ENCODE data around the gene RAB17.

Gene RAB17

GRCh38 chr2:237558961-237559641 is 31.4 kb downstream of the RAB17 start:
- ATAC-seq = peak; percentile 44; the same call in 2 of the 3 replicates
- TF ChIP-seq OSR1 (CRISPR knock-in tag; IDR thresholded peaks at IDR 0.05) (no peak), SNAI2 (CRISPR knock-in tag; IDR thresholded peaks at IDR 0.05) (no peak), ISL1 (CRISPR knock-in tag; IDR thresholded peaks at IDR 0.05) (no peak), ZFP3 (CRISPR knock-in tag; IDR thresholded peaks at IDR 0.05) (no peak), ZNF8 (CRISPR knock-in tag; IDR thresholded peaks at IDR 0.05) (no peak), CSRNP3 (CRISPR knock-in tag; IDR thresholded peaks at IDR 0.05) (no peak), POU6F1 (CRISPR knock-in tag; IDR thresholded peaks at IDR 0.05; ENCODE audit: borderline replicate concordance, low read depth) (no peak), ZNF70 (CRISPR knock-in tag; IDR thresholded peaks at IDR 0.05) (no peak), BACH2 (CRISPR knock-in tag; IDR thresholded peaks at IDR 0.05; ENCODE audit: borderline replicate concordance) (no peak), ARNTL (CRISPR knock-in tag; IDR thresholded peaks at IDR 0.05; ENCODE audit: borderline replicate concordance, low read depth) (no peak), ZC3H10 (CRISPR knock-in tag; IDR thresholded peaks at IDR 0.05) (no peak), TCF4 (CRISPR knock-in tag; IDR thresholded peaks at IDR 0.05; ENCODE audit: borderline replicate concordance) (no peak), GLIS3 (CRISPR knock-in tag; IDR thresholded peaks at IDR 0.05) (no peak), ZFP30 (CRISPR knock-in tag; IDR thresholded peaks at IDR 0.05) (no peak), TOX (CRISPR knock-in tag; IDR thresholded peaks at IDR 0.05; ENCODE audit: borderline replicate concordance) (no peak), CSDC2 (CRISPR knock-in tag; IDR thresholded peaks at IDR 0.05) (no peak)
- TF ChIP-seq, protein P1, sequence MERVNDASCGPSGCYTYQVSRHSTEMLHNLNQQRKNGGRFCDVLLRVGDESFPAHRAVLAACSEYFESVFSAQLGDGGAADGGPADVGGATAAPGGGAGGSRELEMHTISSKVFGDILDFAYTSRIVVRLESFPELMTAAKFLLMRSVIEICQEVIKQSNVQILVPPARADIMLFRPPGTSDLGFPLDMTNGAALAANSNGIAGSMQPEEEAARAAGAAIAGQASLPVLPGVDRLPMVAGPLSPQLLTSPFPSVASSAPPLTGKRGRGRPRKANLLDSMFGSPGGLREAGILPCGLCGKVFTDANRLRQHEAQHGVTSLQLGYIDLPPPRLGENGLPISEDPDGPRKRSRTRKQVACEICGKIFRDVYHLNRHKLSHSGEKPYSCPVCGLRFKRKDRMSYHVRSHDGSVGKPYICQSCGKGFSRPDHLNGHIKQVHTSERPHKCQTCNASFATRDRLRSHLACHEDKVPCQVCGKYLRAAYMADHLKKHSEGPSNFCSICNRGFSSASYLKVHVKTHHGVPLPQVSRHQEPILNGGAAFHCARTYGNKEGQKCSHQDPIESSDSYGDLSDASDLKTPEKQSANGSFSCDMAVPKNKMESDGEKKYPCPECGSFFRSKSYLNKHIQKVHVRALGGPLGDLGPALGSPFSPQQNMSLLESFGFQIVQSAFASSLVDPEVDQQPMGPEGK (CRISPR knock-in tag; IDR thresholded peaks at IDR 0.05; ENCODE audit: borderline replicate concordance) = no peak

DNA sequence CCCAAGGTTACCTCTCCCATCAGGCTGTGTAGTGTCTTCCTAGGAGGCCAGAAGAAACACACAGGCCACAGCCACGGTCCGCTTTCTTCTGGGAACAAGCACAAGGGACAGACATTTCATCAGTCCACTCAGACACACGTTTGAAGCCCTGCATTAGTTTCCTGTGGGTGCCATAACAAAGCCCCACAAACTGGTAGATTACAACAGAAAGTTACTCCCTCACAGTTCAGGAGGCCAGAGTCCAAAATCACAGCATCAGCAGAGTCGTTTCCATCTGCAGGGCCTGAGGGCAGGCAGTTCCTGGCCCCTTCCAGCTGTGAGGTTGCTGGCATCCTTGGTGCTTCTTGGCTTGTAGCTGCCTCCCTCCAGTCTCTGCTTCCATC is 32.9 kb downstream of the RAB17 start:
- TF ChIP-seq ZNF70 (CRISPR knock-in tag; IDR thresholded peaks at IDR 0.05) = no peak
- no peak for ATAC-seq

DNA sequence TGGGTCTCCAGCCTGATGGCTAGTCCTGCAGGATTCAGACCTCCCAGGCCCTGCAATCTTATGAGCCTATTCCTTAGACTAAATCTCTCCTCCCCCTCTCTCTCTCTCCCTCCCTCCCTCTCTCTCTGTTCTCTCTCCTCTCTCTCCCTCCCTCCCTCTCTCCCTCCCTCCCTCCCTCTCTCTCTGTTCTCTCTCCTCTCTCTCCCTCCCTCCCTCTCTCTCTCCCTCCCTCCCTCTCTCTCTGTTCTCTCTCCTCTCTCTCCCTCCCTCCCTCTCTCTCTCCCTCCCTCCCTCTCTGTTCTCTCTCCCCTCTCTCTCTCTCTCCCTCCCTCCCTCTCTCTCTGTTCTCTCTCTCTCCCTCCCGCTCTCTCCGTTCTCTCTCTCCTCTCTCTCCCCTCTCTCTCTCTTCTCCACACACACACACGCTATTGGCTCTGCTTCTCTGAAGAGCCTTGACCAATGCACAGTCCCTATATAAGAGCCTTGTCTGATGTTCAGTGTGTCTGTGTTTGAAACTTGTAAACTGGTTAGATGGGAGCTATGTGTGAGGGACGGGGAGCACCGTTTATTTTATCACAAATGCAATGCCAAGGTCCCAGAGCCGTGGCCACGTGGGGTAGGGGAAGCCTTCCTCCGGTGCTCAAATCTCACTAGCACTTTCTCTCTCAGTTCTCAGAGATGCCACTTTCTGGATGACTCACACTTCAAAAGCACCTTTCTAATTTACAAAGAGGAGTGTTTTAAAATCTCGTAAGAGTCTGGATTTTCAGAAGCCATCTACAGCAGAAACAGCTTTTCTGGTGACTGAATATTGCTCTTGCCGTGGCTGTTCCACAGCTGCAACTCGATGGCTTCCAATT is 33.5 kb downstream of the RAB17 start:
- no peak for ATAC-seq
- TF ChIP-seq ISL1 (CRISPR knock-in tag; IDR thresholded peaks at IDR 0.05) (no peak), BACH2 (CRISPR knock-in tag; IDR thresholded peaks at IDR 0.05; ENCODE audit: borderline replicate concordance) (no peak), OSR1 (CRISPR knock-in tag; IDR thresholded peaks at IDR 0.05) (no peak), GLIS3 (CRISPR knock-in tag; IDR thresholded peaks at IDR 0.05) (no peak), ESRRG (CRISPR knock-in tag; IDR thresholded peaks at IDR 0.05) (no peak), TSHZ2 (CRISPR knock-in tag; IDR thresholded peaks at IDR 0.05) (no peak), SNAI2 (CRISPR knock-in tag; IDR thresholded peaks at IDR 0.05) (no peak), TOX (CRISPR knock-in tag; IDR thresholded peaks at IDR 0.05; ENCODE audit: borderline replicate concordance) (no peak), CSRNP3 (CRISPR knock-in tag; IDR thresholded peaks at IDR 0.05) (no peak), POU6F1 (CRISPR knock-in tag; IDR thresholded peaks at IDR 0.05; ENCODE audit: borderline replicate concordance, low read depth) (no peak), ZC3H10 (CRISPR knock-in tag; IDR thresholded peaks at IDR 0.05) (no peak)
- TF ChIP-seq, protein P1 (CRISPR knock-in tag; IDR thresholded peaks at IDR 0.05; ENCODE audit: borderline replicate concordance) = no peak

Measured in SK-N-SH treated with all-trans-retinoic acid at 6 μM for 48 hours (cell line).